Measurements from ENCODE around the gene FAIM.
"Not testable (repeated sequence)": the region's sequence is repeated elsewhere in the genome, so short reads cannot be mapped to it uniquely, and the experiment has no call there.

Gene FAIM, protein sequence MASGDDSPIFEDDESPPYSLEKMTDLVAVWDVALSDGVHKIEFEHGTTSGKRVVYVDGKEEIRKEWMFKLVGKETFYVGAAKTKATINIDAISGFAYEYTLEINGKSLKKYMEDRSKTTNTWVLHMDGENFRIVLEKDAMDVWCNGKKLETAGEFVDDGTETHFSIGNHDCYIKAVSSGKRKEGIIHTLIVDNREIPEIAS

DNA sequence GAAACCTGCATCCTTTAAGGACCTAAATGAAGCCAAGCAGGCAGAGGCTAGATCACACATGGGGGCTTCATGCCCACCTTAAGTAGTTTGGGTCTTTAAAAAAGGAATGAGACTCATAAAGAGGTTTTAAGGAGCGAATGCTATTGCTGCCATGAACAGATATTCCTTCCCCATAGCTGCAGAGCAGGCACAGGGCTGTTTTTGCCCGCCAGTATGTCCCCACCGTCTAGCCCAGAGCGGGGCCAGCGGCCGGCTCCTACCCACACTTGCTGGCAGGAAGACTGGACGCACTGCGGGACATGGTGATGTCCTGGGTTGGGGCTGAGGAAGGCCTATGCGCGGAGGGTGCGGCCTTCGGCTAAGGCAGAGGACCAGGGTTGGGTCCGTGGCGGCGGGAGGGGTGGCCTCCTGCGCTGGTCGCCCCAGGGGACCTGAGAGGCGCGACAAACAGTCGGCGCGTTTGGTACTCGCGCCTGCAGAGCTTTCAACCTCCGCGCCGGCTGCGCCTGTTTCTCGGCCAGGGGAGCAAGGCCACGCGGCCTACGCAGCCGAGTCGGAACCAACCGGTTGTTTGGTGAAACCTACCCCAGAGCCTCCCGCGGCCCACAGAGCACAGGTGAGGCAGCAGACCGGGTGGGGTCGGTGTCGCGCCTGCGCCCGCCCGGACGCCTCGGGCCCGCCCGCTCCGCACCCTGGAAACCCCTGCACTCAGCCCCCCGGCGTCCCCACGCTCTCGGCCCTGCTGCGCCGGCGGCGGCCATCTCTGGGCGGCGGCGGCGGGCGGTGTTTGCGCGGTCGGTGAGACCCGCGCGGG, at the start of gene FAIM:
FAIM (plus strand) TSS at position 450 of the 814 bp plus-strand sequence. CDS start 10,956 bp downstream, outside the sequence.
- DNase-seq (ENCODE audit: low spot score): peak; percentile 68

DNA sequence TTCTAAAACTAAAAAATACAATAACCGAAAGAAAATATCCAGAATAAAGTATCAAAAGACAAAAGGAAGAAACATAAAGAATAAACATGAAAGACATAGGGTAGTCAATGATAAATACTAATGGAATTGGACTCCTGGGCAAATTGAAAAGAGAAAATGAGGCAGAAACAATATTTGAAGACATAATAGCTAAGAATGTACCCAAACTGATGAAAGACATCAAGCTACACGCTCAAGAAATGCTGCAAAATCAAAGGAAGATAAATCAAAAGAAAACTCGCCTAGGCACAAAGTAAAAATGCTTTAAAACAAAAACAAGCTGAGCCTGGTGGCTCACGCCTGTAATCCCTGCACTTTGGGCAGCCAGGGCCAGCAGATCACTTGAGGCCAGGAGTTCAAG, 49.4 kb upstream of the FAIM start:
- no peak for DNase-seq (ENCODE audit: low spot score)

DNA sequence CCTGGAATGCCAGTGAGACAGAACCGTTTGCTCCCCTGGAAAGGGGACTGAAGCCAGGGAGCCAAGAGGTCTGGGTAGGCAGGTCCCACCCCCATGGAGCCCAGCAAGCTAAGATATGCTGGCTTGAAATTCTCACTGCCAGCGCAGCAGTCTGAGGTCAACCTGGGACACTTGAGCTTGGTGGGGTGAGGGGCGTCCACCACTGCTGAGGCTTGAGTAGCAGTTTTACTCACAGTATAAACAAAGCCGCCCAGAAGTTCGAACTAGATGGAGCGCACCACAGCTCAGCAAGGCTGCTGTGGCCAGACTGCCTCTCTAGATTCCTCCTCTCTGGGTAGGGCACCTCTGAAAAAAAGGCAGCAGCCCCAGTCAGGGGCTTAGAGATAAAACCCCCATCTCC, 48.1 kb upstream of the FAIM start:
- DNase-seq (ENCODE audit: low spot score): no peak

DNA sequence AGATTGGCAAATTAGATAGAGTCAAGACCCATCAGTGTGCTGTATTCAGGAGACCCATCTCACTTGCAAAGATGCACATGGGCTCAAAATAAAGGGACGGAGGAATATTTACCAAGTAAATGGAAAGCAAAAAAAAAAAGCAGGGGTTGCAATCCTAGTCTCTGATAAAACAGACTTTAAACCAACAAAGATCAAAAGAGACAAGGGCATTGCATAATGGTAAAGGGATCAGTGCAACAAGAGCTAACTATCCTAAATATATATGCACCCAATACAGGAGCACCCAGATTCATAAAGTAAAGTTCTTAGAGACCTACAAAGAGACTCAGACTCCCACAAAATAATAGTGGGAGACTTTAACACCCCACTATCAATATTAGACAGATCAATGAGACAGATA, 45.7 kb upstream of the FAIM start:
- not testable (repeated sequence) for DNase-seq (ENCODE audit: low spot score)

DNA sequence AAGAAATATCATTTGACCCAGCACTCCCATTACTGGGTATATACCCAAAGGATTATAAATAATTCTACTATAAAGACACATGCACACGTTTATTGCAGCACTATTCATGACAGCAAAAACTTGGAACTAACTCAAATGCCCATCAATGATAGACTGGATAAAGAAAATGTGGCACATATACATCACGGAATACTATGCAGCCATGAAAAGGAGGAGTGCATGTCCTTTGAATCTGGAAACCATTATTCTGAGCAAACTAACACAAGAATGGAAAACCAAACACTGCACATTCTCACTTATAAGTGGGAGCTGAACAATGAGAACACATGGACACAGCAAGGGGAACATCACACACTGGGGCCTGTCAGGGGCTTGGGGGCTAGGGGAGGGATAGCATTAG, 42.3 kb upstream of the FAIM start:
- not testable (repeated sequence) for DNase-seq (ENCODE audit: low spot score)

DNA sequence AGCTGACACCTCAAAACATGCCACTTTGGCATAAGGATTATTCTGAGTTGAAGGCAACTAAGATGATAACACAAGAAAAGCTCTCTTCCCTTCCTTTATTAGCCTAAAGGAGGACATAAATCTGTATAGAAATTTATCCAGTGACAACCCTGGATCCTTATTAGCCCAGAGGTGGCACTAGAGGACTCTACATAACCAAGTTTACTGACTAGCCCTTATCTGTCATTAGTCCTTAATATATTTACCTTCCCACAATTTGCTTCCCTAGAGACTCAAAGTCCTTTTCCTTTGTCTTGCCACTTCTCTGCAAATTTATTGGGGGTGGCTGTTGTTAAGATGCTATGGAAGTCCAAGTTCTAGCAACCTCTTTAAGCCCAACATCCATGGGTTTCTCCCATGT, 41.2 kb upstream of the FAIM start:
- no peak for DNase-seq (ENCODE audit: low spot score)

DNA sequence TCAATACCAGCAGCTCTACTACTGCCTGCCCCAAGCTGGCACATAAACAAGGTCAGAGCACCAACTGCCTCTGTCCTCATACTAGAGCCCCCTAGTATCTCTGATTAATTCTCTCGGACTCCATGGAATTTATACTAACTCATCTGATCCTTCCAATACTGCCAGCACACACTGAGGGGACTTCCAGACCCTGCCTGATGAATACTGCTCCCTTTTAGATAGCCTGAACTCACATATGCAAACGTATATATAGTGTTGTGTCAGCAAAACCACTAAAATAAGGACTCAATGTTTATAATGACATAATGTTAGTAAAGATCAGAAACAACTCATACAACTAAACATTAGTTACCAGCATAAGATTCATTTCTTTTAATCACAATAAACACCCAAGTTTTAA, 39.5 kb upstream of the FAIM start:
- no peak for DNase-seq (ENCODE audit: low spot score)

DNA sequence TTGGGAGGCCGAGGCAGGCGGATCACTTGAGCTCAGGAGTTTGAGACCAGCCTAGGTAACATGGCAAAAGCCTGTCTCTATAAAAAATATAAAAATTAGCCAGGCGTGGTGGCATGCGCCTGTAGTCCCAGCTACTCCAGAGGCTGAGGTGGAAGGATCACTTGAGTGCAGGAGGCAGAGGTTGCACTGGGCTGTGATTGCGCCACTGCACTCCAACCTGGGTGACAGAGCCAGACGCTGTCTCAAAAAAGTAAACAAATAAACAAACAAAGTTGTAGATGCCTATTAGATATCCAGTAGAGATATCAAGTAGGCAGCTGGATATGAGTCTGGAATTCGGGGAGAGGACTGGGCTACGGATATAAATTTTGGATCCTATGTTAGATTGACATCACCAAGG, 38.9 kb upstream of the FAIM start:
- not testable (repeated sequence) for DNase-seq (ENCODE audit: low spot score)

DNA sequence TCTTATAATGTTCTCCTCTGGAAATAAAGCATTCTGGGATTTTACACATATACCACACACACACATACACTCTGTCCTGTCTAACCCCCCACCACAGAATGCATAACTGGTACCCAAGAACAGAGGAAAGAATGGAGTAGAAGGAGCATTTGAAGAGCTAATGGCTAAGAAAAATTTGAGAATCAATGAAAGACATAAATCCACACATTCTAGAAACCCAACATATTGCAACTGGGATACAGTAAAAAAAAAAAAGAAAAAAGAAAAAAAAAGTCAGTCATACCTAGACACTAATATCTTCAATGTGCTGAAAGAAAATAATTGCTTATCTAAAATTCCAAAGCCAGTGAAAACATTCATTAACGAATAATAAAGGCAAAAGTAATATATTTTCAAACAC, 35.4 kb upstream of the FAIM start:
- DNase-seq (ENCODE audit: low spot score): no peak

DNA sequence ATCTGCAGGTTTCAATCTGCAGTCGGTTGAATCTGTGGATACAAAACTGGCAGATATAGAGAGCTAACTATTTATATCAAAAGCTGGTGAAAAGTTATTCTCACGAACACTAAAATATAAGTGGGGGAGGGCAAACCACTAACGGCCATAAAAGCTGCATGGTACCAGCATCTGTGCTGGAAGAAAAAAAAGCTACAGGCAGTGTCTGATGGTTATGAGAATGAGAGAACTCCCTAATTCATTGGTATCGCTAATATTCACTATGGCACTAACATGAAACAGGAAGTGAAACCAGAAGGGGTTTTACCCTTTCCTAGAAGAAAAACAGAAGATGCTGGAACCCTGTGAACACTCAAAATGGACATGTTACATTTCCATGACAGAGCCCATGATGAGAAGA, 30.4 kb upstream of the FAIM start:
- DNase-seq (ENCODE audit: low spot score): no peak

DNA sequence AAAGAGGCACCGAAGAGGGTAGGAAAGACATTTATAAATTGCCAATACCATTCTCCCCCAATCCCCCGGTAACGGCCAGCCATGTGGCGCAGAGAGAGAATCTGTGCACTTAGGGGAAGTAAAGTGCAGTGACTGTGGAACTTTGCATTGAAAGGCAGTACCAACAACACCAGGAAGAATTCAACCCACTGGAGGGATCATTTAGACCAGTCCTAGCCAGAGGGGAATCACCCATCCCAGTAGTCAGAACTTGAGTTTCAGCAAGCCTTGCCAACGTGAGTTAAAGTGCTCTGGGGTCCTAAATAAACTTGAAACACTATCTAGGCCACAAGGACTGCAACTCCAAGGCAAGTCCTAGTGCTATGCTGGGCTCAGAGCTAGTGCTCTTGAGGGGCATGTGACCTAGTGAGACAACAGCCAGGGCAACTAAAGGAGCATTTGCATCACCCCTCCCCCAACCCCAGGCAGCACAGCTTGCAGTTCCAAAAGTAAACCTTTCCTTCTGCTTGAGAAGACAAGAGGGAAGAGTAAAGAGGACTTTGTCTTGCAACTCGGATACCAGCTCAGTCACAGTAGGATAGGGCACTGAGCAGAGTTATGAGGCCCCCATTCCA, 29.5 kb upstream of the FAIM start:
- no peak for DNase-seq (ENCODE audit: low spot score)

DNA sequence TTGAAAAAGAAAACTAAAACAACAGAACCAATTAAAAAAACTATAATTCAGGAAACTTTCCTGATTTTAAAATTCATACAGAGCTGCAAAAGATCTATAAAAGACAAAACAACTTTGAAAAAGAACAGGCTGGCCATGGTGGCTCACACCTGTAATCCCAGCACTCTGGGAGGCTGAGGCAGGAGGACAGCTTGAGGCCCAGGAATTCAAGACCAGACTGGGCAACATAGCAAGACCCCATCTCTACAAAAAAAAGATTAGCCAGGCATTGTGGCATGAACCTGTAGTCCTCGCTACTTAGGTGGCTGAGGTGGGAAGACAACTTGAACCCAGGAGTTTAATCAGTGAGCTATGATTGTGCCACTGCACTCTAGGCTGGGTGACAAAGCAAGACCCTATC, 21.2 kb upstream of the FAIM start:
- no peak for DNase-seq (ENCODE audit: low spot score)

DNA sequence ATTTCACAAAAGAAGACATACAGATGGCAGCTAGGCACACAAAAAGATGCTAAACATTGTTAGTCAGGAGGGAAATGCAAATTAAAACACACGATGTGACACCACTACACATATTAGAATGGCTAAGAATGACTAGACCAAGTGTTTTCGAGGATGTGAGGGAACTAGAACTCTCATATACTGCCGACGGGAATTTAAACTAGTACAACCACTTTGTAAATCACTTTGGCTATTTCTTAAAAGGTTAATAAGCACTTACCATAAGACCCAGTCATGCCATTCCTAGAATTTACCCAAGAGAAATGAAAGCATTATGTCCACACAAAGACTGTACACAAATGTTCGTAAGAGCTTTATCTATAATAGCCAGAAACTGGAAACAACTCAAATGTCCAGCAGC, 20.1 kb upstream of the FAIM start:
- DNase-seq (ENCODE audit: low spot score): no peak

DNA sequence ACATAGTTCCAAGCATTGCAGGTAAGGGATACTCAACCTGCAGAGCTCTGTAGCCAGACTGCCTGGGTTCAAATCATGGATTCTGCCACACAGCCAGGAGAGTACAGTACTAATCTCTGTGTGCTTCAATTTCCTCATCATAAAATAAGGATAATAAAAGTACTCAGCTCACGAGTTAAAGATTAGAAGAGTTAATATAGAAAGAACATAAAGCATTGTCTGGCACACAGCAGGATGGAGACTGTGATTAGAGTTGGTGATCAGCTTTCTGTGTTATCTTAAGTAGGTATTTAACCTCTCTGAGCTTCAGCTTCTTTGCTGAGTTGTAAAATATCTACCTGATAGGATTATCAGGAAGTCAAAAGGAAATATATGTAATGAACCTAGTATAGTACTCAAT, 17.2 kb upstream of the FAIM start:
- DNase-seq (ENCODE audit: low spot score): no peak

DNA sequence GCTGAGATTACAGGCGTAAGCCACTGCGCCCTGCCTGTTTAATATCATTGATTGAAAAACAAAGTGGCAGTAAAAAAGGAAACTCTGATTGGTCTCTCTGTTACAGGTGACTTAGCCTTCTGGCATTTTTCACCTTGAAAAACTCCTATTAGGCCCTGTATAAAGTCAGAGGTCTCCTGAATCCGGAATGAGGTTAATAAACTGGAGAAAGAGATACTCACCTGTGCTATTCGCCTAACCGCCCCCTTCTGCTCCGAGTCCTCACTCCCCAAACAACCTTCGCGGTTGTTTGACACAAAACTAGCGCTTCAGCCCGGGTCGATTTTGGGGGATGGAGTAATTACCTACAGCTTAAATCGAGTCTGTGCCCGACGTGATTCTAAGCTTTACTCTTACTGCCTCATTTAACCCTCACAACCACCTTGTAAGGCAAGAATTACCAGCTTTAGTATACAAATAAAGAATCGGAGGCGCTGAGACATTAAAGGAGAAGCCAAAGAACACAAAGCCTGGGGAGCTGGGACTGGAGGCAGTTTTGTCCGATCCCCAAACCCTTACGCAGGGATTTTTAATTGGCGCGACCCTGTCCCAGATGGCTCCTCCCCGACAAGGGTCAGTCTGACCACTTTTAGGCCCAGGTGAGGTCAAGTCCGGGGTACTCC, 15.0 kb upstream of the FAIM start:
- no peak for DNase-seq (ENCODE audit: low spot score)

DNA sequence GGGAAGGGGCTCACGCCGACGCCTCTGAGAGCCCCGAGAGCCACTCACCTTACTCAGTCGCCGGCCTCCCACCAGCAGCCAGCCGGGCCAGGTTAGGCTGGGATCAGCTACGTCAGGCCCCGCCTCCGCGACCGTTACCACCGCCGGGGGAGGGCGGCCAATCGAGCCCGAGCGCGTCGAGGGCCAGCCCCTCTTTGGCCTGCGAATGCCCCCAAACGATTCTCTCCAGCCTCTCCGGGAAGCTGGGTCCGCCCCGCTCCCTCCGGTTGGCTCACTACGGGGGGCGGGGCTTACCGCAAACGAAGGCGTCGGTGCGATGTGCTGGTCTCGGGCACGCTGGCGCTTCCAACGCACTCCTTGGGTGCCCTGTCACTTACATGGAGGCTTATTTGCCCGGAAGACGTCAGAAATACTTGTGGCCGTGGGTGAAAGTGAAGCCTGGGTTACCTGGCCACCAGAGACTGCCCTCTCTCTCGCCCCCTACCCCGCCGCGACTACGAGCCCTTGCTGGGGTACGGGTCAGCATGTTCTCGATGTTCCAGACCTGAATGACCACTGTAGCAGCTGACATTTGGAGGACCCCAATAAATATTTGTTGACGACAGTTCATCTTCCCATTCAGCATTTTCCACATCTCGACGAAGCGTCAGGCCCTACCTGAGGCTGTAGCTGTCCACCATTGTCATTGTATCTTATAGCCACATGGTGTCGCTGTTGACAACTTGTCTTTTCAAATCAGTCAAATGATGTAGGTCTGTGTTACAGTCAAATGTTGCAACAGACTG, 14.2 kb upstream of the FAIM start, which contains the start of gene CEP70:
CEP70 (minus strand) TSS at position 111 of the 785 bp plus-strand sequence. CDS start 21,333 bp downstream, outside the sequence.
- peak; percentile 96 for DNase-seq (ENCODE audit: low spot score)

DNA sequence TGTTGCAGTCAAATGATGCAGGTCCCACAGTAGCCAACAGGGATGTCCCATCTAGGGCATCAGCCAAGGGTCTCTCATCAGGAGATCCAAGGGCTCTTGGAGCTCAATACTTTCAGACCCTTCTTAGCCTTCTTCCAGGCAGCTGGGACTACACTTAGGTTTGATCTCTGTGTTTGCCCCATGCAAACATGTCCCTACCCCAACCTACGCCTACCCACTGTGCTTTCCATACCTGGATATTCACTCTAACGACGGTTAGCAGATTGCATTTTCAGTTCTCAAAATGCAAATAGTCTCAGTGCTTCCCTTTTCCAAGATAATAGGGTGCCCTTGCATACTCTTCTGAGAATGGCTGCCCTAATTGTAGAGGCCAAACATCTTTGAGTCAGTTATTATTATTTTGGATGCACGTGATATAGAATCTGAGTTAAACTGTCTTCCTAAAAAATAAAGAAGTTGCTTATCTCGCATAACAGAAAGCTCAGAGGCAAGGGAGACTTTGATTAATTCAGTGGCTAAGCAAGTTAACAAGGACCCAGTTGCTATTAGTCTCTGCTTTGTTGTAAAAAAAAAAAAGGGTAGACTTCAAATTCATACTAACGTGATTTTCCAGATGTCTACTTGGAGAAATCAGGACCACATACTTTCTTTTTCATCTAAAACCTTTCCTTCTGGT, 13.5 kb upstream of the FAIM start:
- no peak for DNase-seq (ENCODE audit: low spot score)

DNA sequence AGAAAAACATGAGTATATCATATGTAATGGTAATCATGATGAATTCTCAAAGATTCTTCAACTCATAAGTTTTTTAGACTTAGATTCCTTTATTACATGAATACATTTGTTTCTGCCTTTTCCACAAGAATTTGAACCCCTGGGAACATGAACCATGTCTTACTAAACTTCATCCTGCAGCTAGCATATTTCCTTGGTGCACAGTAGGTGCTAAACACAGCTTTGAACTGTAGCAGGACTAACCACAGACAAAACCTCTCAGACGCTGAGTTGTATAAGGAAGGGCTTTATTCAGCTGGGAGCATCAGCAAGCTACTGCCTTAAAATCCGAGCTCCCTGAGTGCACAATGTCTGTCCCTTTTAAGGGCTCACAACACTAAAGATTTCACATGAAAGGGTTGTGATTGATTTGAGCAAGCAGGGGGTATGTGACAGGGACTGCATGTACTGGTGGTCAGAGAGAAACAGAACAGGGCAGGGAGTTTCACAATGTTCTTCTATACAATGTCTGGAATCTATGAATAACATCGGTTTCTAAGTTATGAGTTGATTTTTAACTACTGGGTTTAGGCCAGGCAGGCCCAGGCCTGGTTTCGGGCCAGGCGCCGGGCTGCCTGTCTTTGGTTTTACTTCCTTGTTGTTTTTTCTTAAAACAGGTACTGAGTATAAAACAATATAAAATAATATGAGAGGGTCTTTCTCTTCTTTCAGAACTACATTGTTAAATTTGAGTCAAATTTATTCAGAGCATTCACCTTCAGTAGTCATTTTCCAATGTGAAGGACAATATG, 11.2 kb upstream of the FAIM start:
- DNase-seq (ENCODE audit: low spot score): not testable (repeated sequence)

DNA sequence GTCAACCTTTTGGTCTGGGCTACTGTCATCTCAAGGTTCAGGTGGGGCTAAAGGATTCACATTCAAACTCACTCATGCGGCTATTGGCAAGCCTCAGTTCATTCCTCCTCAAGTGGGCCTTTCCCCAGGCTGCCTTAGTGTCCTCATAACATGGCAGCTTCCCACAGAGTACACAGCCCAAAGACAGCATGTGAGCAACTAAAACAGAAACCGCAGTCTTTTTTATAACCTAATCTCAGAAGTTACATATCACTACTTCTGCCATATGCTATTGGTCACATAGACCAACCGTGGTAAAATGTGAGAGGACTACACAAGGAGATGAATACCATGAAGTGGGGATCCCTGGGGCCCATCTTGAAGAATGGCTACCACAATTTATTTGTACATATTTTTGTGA, 10.0 kb upstream of the FAIM start:
- DNase-seq (ENCODE audit: low spot score): no peak

DNA sequence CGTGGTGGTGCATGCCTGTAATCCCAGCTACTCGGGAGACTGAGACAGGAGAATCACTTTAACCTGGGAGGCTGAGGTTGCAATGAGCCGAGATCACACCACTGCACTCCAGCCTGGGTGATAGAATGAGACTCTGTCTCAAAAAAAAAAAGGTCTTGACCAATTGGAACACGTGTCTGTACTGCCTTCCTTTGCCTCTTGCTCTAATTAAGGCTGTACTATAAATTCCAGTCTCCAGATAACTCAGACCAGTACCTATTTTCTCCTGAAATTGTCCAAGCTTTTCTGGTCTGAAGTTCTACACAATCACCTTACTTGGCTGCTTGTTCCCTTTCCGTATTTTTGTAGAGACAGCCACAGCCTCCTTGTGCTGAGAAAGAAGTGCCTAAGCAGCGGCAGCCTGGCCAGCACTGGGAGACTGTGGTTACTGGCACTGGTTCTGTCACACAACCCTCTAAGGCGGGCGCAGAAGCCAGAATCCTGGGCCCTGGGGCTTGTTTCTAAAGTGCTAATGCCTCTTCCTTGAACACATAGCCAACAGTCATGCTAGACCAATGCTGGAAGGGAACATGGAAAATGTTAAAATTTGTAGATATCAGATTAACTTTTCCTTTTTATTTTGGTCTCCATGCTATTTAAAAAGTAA, 8.3 kb upstream of the FAIM start:
- peak; percentile 29 for DNase-seq (ENCODE audit: low spot score)
